ENCODE results near the gene TPCN2.

Gene TPCN2

GRCh38 chr11:69167916-69168691 lies 119.4 kb downstream of the TPCN2 start:
- DNase-seq: no peak

GRCh38 chr11:69169479-69169878 lies 120.7 kb downstream of the TPCN2 start:
- DNase-seq: no peak

- DNase-seq: peak in 2 of 3 experiments; percentile 24 to 53
Measured at GRCh38 chr11:69170704-69171103, 122.0 kb downstream of the TPCN2 start.

GRCh38 chr11:69171476-69172240 lies 122.9 kb downstream of the TPCN2 start:
- DNase-seq: no peak

- DNase-seq: no peak
Measured at GRCh38 chr11:69172674-69173073, 123.9 kb downstream of the TPCN2 start.

GRCh38 chr11:69173331-69173730 lies 124.6 kb downstream of the TPCN2 start:
- no peak for DNase-seq

GRCh38 chr11:69173925-69174581 lies 125.3 kb downstream of the TPCN2 start:
- no peak for DNase-seq

- DNase-seq: no peak
Measured at GRCh38 chr11:69174841-69175240, 126.1 kb downstream of the TPCN2 start.

GRCh38 chr11:69178819-69179482 lies 130.2 kb downstream of the TPCN2 start:
- peak in 1 of 3 experiments; percentile 28 for DNase-seq

- no peak for DNase-seq
Measured at GRCh38 chr11:69180226-69180625, 131.5 kb downstream of the TPCN2 start.

- no peak for DNase-seq
Measured at GRCh38 chr11:69180726-69181125, 132.0 kb downstream of the TPCN2 start.

- DNase-seq: no peak
Measured at GRCh38 chr11:69183613-69184012, 134.9 kb downstream of the TPCN2 start.

Measured in NCI-H1417 (cell line).